ENCODE results near the gene ABHD15.
A peak's percentile ranks its signal among the peaks of the same experiment; 100 is the strongest.

Gene ABHD15

GRCh38 chr17:29566473-29567303 is at the start of gene ABHD15:
TSS of gene ABHD15 (minus strand) at chr17:29567037. CDS start at chr17:29566966, 71 bp downstream.
- peak; percentile 61 for DNase-seq

- DNase-seq: peak; percentile 89
These were observed 48.9 kb upstream of the ABHD15 start for GRCh38 chr17:29615492-29616299.

- peak; percentile 78 for DNase-seq
These were observed 48.2 kb upstream of the ABHD15 start for GRCh38 chr17:29615048-29615385.

GRCh38 chr17:29614349-29615047 is 47.7 kb upstream of the ABHD15 start:
- DNase-seq: no peak

GRCh38 chr17:29613856-29614255 is 47.0 kb upstream of the ABHD15 start:
- DNase-seq: no peak

- DNase-seq: peak; percentile 97
These were observed 46.6 kb upstream of the ABHD15 start for GRCh38 chr17:29613352-29613837.

GRCh38 chr17:29612404-29613280 is 45.8 kb upstream of the ABHD15 start:
- no peak for DNase-seq

- DNase-seq: no peak
These were observed 45.2 kb upstream of the ABHD15 start for GRCh38 chr17:29612094-29612403.

GRCh38 chr17:29611351-29612093 is 44.7 kb upstream of the ABHD15 start:
- DNase-seq: no peak

- DNase-seq: no peak
These were observed 43.6 kb upstream of the ABHD15 start for GRCh38 chr17:29610395-29610794.

GRCh38 chr17:29608986-29609385 is 42.1 kb upstream of the ABHD15 start:
- DNase-seq: no peak

GRCh38 chr17:29607557-29608195 is 40.8 kb upstream of the ABHD15 start:
- DNase-seq: no peak

- DNase-seq: no peak
These were observed 36.4 kb upstream of the ABHD15 start for GRCh38 chr17:29603109-29603674.

- no peak for DNase-seq
These were observed 30.7 kb upstream of the ABHD15 start for GRCh38 chr17:29597361-29598172.

- no peak for DNase-seq
These were observed 30.0 kb upstream of the ABHD15 start for GRCh38 chr17:29596811-29597210.

- no peak for DNase-seq
These were observed 29.3 kb upstream of the ABHD15 start for GRCh38 chr17:29595943-29596774.

GRCh38 chr17:29595107-29595942 is 28.5 kb upstream of the ABHD15 start:
- DNase-seq: no peak

- no peak for DNase-seq
These were observed 27.8 kb upstream of the ABHD15 start for GRCh38 chr17:29594519-29595090.

Measured in CD4-positive, alpha-beta T cell treated with Interleukin-6 for 4 hours (primary cell).